Panc1 (cell line): ENCODE data around the gene CADM1. TPM values are rescaled to one million over a fixed set of nuclear protein-coding genes. Genes with fewer than 3 reads are reported as not detected.

Source experiments
- ATAC-seq: fragments of 200-7000 bp; cut with Tn5 transposase; 2 replicates; pipeline ENCODE4 v1.9.1; 2020; ENCODE audit warnings: mild to moderate bottlenecking, moderate library complexity
- BruUV-seq: library from RNA; stranded (reverse); fragments of 400-500 nt; replicated peaks from 2 replicates; lab custom pipeline; 2021; lab: Mats Ljungman, UMichigan
- CTCF ChIA-PET: fragments of 300-600 bp; sonication (Branson Sonifier 250); formaldehyde crosslinking; loops from one replicate; lab custom pipeline; 2022; ENCODE audit warnings: antibody characterized with exemption; lab: Charles Lee
- POLR2A ChIA-PET: fragments of 300-600 bp; sonication (Branson Sonifier 250); formaldehyde crosslinking; loops from one replicate; lab custom pipeline; 2022; ENCODE audit warnings: antibody characterized with exemption; lab: Charles Lee
- DNase-seq: peaks from one replicate; pipeline ENCODE4 v3.0.0-alpha.2; 2010; ENCODE audit warnings: low read depth, low spot score
- H3K27ac ChIP-seq: 2 replicates; pipeline ENCODE4 v1.5.1; 2011; ENCODE audit warnings: mild to moderate bottlenecking, low read length, inconsistent platforms
- H3K27me3 ChIP-seq: fragments of 200-500 bp; sonication (Bioruptor generic); 2 replicates; pipeline ENCODE4 v1.6.0; 2014; ENCODE audit warnings: low read length, inconsistent platforms; ENCODE audit not compliant: control insufficient read depth, insufficient read depth
- H3K36me3 ChIP-seq: fragments of 200-500 bp; sonication (Bioruptor generic); 2 replicates; pipeline ENCODE4 v1.5.1; 2014; ENCODE audit warnings: inconsistent platforms, mild to moderate bottlenecking, low read length, moderate library complexity; ENCODE audit not compliant: control insufficient read depth, insufficient read depth
- H3K4me1 ChIP-seq: 2 replicates; pipeline ENCODE4 v1.5.1; 2011; ENCODE audit warnings: inconsistent platforms, mild to moderate bottlenecking, low read length, moderate library complexity; ENCODE audit not compliant: control insufficient read depth, insufficient read depth
- H3K4me3 ChIP-seq, 2 experiments: 2 replicates each; pipeline ENCODE4 v1.5.1; 2011 to 2012; ENCODE audit warnings: low read depth in 2 of 2, low read length in 2 of 2, mild to moderate bottlenecking in 2 of 2, inconsistent platforms in 1 of 2, moderate library complexity in 1 of 2
- H3K9me3 ChIP-seq: fragments of 200-500 bp; sonication (Bioruptor generic); 2 replicates; pipeline ENCODE4 v1.5.1; 2014; ENCODE audit warnings: low read depth, mild to moderate bottlenecking, inconsistent platforms, low read length, moderate library complexity; ENCODE audit not compliant: control insufficient read depth, insufficient read depth
- CTCF ChIP-seq: fragments of 450-650 bp; IDR thresholded peaks from 2 replicates; pipeline ENCODE4 v1.5.1; 2017; ENCODE audit warnings: mild to moderate bottlenecking
- POLR2AphosphoS5 ChIP-seq: IDR thresholded peaks from 2 replicates; pipeline ENCODE4 v1.6.1; 2012; ENCODE audit warnings: mild to moderate bottlenecking, low read depth, low read length, moderate library complexity
- REST ChIP-seq, 2 experiments: IDR thresholded peaks; 2 replicates each; pipeline ENCODE4 v1.6.1; 2011 to 2012; ENCODE audit warnings: low read depth in 2 of 2, control low read depth in 1 of 2, low read length in 1 of 2, mild to moderate bottlenecking in 1 of 2, moderate library complexity in 1 of 2; ENCODE audit not compliant: insufficient read depth in 1 of 2
- SIN3A ChIP-seq: IDR thresholded peaks from 2 replicates; pipeline ENCODE4 v1.6.1; 2012; ENCODE audit warnings: low read depth, mild to moderate bottlenecking, low read length, moderate library complexity, borderline replicate concordance; ENCODE audit not compliant: insufficient read depth
- TCF7L2 ChIP-seq: IDR thresholded peaks from 2 replicates; pipeline ENCODE4 v1.6.1; 2011; ENCODE audit warnings: mild to moderate bottlenecking, low read depth, low read length, inconsistent platforms
- in situ Hi-C: cut with HindIII; loops from 2 replicates; pipeline ENCODE4 v1.10.0; 2016; ENCODE audit warnings: low sequenced_read_pairs, low pct_unique_long_range_greater_than_20kb
- intact Hi-C: fragments of 100-400 bp; cut with micrococcal nuclease; formaldehyde crosslinking; loops from one replicate; pipeline ENCODE4 v1.10.0; 2022; ENCODE audit not compliant: unreplicated experiment
- total RNA-seq: library from RNA; stranded (reverse); gene quantifications from one replicate; pipeline ENCODE4 v1.2.1, GENCODE V29; 2021; ENCODE audit not compliant: unreplicated experiment

The CADM1 gene
- total RNA-seq, 1 experiment from 2014 or later, result 3.9 TPM

GRCh38 chr11:115166820-115167219 lies 337.4 kb downstream of the CADM1 start:
- DNase-seq, result no peak
- no TSS peak for BruUV-seq
- no peak overlapping the region for H3K27ac ChIP-seq
- no peaks in the 10 kb centered on the region for H3K36me3 ChIP-seq
- H3K4me3 ChIP-seq, result no peak overlapping the region
- ChIA-PET POLR2A (no interaction called here), CTCF (no interaction called here)
- intact Hi-C loops, result no loop called here
- in situ Hi-C loops, result no loop called here
- no peaks in the 10 kb centered on the region for H3K9me3 ChIP-seq
- no peaks in the 10 kb centered on the region; the same call in none of the 2 replicates for H3K27me3 ChIP-seq
- TF ChIP-seq SIN3A (no peak), TCF7L2 (no peak), CTCF (no peak), REST (IDR thresholded peaks at IDR 0.05; ENCODE audit: insufficient read depth in 1 of 2, low read depth in 2 of 2, low read length in 1 of 2) (no peak), POLR2AphosphoS5 (no peak)
- ATAC-seq, result no peak
- H3K4me1 ChIP-seq, result no peaks in the 10 kb centered on the region

- H3K27ac ChIP-seq, result no peak overlapping the region
- TF ChIP-seq REST (IDR thresholded peaks at IDR 0.05; ENCODE audit: insufficient read depth in 1 of 2, low read depth in 2 of 2, low read length in 1 of 2) (no peak), SIN3A (no peak)
- no peaks in the 10 kb centered on the region for H3K36me3 ChIP-seq
- no TSS peak for BruUV-seq
- H3K9me3 ChIP-seq, result no peaks in the 10 kb centered on the region
- no peaks in the 10 kb centered on the region; the same call in none of the 2 replicates for H3K27me3 ChIP-seq
- in situ Hi-C loops, result no loop called here
- no peaks in the 10 kb centered on the region for H3K4me1 ChIP-seq
- intact Hi-C loops, result no loop called here
- POLR2A ChIA-PET, result no interaction called here
- no peak overlapping the region for H3K4me3 ChIP-seq
- DNase-seq (no peak), ATAC-seq (no peak)
- CTCF ChIA-PET, result no interaction called here
These were observed 339.4 kb downstream of the CADM1 start for GRCh38 chr11:115164774-115165173.
